ENCODE results near the gene SPATA46.

The SPATA46 gene

DNA sequence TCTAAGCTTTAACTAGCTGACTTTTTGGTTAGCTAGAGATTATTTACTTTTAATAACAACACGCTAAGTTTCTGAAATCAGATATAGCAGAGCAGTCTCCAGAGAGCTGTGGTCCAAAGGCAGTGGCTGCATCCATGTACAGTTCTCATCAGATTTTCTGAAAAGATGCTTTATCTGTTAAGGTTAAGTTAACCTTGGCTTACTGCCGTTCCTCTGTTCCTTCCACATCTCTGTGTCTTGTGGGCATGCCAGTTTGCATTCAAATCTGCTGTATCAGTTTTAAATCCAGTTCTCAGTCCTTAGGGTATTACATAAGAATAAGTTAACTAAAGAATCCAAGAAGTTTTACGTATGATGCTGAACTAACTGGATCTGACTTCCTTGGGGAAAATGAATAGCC, 46.8 kb downstream of the SPATA46 start:
- ChIA-PET CTCF (no interaction called here), POLR2A (no interaction called here)
- TF ChIP-seq, protein P1, sequence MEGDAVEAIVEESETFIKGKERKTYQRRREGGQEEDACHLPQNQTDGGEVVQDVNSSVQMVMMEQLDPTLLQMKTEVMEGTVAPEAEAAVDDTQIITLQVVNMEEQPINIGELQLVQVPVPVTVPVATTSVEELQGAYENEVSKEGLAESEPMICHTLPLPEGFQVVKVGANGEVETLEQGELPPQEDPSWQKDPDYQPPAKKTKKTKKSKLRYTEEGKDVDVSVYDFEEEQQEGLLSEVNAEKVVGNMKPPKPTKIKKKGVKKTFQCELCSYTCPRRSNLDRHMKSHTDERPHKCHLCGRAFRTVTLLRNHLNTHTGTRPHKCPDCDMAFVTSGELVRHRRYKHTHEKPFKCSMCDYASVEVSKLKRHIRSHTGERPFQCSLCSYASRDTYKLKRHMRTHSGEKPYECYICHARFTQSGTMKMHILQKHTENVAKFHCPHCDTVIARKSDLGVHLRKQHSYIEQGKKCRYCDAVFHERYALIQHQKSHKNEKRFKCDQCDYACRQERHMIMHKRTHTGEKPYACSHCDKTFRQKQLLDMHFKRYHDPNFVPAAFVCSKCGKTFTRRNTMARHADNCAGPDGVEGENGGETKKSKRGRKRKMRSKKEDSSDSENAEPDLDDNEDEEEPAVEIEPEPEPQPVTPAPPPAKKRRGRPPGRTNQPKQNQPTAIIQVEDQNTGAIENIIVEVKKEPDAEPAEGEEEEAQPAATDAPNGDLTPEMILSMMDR (IDR thresholded peaks at IDR 0.05; ENCODE audit: insufficient read depth, low read length, missing control alignments): no peak
- H3K4me3 ChIP-seq (ENCODE audit: low read depth, low read length): no peak overlapping the region
- DNase-seq (ENCODE audit: low read depth, low spot score): no peak

DNA sequence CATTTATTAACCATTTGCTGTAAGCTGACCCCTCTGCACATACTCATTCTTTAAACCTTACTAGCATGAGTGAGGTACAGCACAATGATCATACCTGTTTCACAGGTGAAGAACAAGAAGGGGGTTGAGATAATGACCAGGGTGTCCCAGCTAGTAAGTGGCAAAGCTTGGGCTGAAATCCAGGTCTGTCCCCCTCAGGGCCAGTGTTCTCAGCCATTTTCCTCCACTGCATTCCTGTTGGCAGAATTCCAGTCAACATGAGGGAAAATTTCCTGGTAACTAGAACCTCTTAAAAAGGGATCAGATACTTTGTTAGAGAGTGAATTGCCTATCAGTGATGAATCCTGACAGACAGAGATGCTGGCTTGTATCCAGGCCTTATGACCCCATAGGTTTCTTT, 48.1 kb downstream of the SPATA46 start:
- TF ChIP-seq, protein P1 (IDR thresholded peaks at IDR 0.05; ENCODE audit: insufficient read depth, low read length, missing control alignments): no peak
- ChIA-PET CTCF (no interaction called here), POLR2A (no interaction called here)
- H3K4me3 ChIP-seq (ENCODE audit: low read depth, low read length): no peak overlapping the region
- DNase-seq (ENCODE audit: low read depth, low spot score): no peak

DNA sequence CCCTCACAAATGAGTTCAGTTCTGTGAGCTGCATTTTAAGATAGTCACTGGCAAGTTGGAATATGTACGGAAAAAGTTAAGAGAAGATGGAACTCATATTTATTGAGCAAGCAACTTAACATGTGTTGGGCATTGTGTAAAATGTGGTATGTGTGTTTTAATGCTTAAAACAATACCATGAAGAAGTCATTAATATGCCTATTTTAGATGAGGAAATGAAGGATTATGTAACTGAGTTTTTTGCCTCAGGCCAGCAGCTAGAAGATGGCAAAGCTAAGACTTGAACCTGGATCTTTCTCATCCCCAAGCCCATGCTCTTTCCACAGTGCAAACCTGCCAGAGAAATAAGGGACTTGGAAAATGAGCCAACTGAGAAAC, 48.9 kb downstream of the SPATA46 start:
- ChIA-PET POLR2A (no interaction called here), CTCF (no interaction called here)
- H3K4me3 ChIP-seq (ENCODE audit: low read depth, low read length): no peak overlapping the region
- TF ChIP-seq, protein P1 (IDR thresholded peaks at IDR 0.05; ENCODE audit: insufficient read depth, low read length, missing control alignments): no peak
- DNase-seq (ENCODE audit: low read depth, low spot score): no peak

DNA sequence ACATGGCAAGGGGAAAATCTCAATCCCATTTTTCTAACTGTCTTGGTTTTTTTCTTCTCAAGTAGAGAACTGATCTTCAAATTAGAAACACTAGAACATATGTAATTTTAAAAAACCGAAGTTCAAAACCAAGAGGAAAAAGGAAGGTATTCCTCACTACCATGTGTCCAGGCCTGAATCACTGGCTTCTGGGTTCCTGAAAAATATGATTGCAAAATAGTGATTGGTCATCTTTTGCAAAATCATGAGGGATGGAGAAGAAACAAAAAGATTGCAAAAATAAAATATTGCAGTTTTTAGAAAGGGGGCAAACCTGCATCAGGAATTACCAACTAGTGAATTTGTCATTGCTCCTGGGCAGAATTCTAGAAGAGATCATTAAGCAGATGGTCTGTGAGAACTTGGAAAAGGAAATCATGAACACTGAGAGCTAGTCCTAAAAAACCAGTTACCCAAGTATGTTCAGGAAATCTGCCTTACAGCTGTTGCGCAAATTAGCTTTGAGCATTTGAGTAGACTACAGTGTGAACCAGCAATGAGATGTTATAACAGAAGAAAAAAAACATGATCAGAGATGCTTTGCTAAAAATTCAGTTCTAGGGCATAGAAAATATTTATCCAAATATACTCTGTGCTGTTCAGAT, 49.4 kb downstream of the SPATA46 start:
- ChIA-PET CTCF (interaction anchor here (1.1 kb wide), 1 partner anchor 9 kb away, joined by 3 read pairs; no protein-coding TSS in a partner anchor), POLR2A (no interaction called here)
- TF ChIP-seq, protein P1 (IDR thresholded peaks at IDR 0.05; ENCODE audit: insufficient read depth, low read length, missing control alignments): no peak
- no peak for DNase-seq (ENCODE audit: low read depth, low spot score)
- H3K4me3 ChIP-seq (ENCODE audit: low read depth, low read length): no peak overlapping the region

DNA sequence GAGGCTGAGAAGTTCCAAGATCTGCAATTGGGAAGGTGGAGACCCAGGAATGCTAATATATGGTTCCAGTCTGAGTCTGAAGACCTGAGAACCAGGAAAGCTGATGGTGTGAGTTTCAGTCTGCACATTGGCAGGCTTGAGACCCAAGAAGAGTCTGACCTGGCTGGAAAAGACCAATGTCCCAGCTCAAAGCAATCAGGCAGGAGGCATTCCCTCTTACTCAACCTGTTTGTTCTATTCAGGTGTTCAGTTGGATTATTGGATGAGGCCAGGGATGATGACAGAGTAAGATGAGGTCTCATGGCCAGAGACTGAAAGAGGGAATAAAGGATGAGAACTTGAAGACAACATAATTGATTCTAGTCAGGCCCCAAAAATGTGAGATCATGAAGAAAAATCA, 50.1 kb downstream of the SPATA46 start:
- H3K4me3 ChIP-seq (ENCODE audit: low read depth, low read length): no peak overlapping the region
- DNase-seq (ENCODE audit: low read depth, low spot score): no peak
- ChIA-PET CTCF (interaction anchor here (1.1 kb wide), 1 partner anchor 8 kb away, joined by 3 read pairs; no protein-coding TSS in a partner anchor), POLR2A (no interaction called here)
- TF ChIP-seq, protein P1 (IDR thresholded peaks at IDR 0.05; ENCODE audit: insufficient read depth, low read length, missing control alignments): no peak

DNA sequence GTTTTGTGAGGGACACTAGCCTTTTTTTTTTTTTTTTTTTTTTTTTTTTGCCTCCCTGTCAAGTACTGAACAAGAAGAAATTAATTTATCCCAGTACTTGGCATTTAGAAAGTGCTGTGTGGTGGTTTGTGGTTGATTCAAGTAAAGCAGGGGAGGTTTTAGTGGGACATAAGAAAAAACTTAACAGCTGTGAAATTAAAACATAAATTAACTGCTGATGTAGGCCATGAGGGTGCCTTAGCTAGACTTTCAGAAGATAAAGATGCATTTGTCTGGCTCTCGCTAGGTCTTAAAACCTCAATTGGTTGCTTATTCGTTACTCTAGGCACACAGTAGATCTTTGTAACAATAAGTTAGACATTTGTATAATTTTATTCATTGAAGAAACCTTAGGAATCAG, 52.3 kb downstream of the SPATA46 start:
- ChIA-PET POLR2A (no interaction called here), CTCF (no interaction called here)
- DNase-seq (ENCODE audit: low read depth, low spot score): no peak
- H3K4me3 ChIP-seq (ENCODE audit: low read depth, low read length): no peak overlapping the region
- TF ChIP-seq, protein P1 (IDR thresholded peaks at IDR 0.05; ENCODE audit: insufficient read depth, low read length, missing control alignments): no peak
